CD4-positive, alpha-beta memory T cell (primary cell): ENCODE measurements around the gene B3GALT2. TPM values are rescaled to one million over a fixed set of nuclear protein-coding genes. Genes with fewer than 3 reads are reported as not detected.

Experiments used
- CTCF ChIA-PET: fragments of 350-600 bp; sonication (Branson Sonifier 250); formaldehyde crosslinking; loops from one replicate; lab custom pipeline; 2021; ENCODE audit warnings: inconsistent platforms; ENCODE audit not compliant: partially characterized antibody; lab: Charles Lee
- POLR2A ChIA-PET: fragments of 350-600 bp; sonication (Branson Sonifier 250); formaldehyde crosslinking; loops from one replicate; lab custom pipeline; 2021; ENCODE audit not compliant: partially characterized antibody; lab: Charles Lee
- DNase-seq, 5 donors: peaks; one replicate each; pipeline versions ENCODE4 v3.0.0 to v3.0.0-alpha.2; 2020 to 2022; ENCODE audit warnings: mixed read lengths in 1 of 5
- H3K27ac ChIP-seq: one replicate; pipeline ENCODE4 v1.7.0; 2013; ENCODE audit warnings: low read depth, low read length
- H3K27me3 ChIP-seq: 2 replicates; pipeline ENCODE4 v1.7.0; 2013; ENCODE audit warnings: mild to moderate bottlenecking, low read length, moderate library complexity; ENCODE audit not compliant: insufficient read depth
- H3K36me3 ChIP-seq: 2 replicates; pipeline ENCODE4 v1.7.0; 2013; ENCODE audit warnings: mild to moderate bottlenecking, low read length, moderate library complexity; ENCODE audit not compliant: insufficient read depth
- H3K4me1 ChIP-seq: 2 replicates; pipeline ENCODE4 v1.7.0; 2013; ENCODE audit warnings: mild to moderate bottlenecking, low read length, moderate library complexity; ENCODE audit not compliant: insufficient read depth
- H3K4me3 ChIP-seq, 2 donors: one replicate each; pipeline ENCODE4 v1.7.0; 2013; ENCODE audit warnings: low read length in 2 of 2, mild to moderate bottlenecking in 1 of 2
- H3K9me3 ChIP-seq, 2 donors: one replicate each; pipeline ENCODE4 v1.7.0; 2013; ENCODE audit warnings: low read length in 2 of 2, control low read depth in 1 of 2; ENCODE audit not compliant: control insufficient read depth in 1 of 2
- H3K27ac Mint-ChIP-seq, 7 donors: one replicate each; pipeline ENCODE4 v1.8.0; 2020 to 2021; ENCODE audit warnings: mixed read lengths in 7 of 7, mild to moderate bottlenecking in 6 of 7, inconsistent platforms in 3 of 7, moderate library complexity in 3 of 7
- H3K27me3 Mint-ChIP-seq, 2 donors: one replicate each; pipeline ENCODE4 v1.8.0; 2020 to 2021; ENCODE audit warnings: mixed read lengths in 2 of 2
- H3K36me3 Mint-ChIP-seq, 2 donors: one replicate each; pipeline ENCODE4 v1.8.0; 2020 to 2021; ENCODE audit warnings: mixed read lengths in 2 of 2, inconsistent platforms in 1 of 2, mild to moderate bottlenecking in 1 of 2
- H3K4me1 Mint-ChIP-seq, 4 donors: one replicate each; pipeline ENCODE4 v1.8.0; 2020 to 2021; ENCODE audit warnings: mixed read lengths in 4 of 4, mild to moderate bottlenecking in 1 of 4
- H3K4me3 Mint-ChIP-seq, 8 donors: one replicate each; pipeline ENCODE4 v1.8.0; 2020 to 2021; ENCODE audit warnings: mixed read lengths in 8 of 8, mild to moderate bottlenecking in 7 of 8, moderate library complexity in 6 of 8, inconsistent platforms in 3 of 8
- H3K9me3 Mint-ChIP-seq, 8 donors: one replicate each; pipeline ENCODE4 v1.8.0; 2020 to 2021; ENCODE audit warnings: mixed read lengths in 8 of 8, mild to moderate bottlenecking in 5 of 8, inconsistent platforms in 3 of 8, moderate library complexity in 1 of 8
- intact Hi-C: fragments of 100-400 bp; cut with micrococcal nuclease; formaldehyde crosslinking; loops from one replicate; pipeline ENCODE4 v1.15.1; 2023
- microRNA-seq: library from miRNA; unstranded; fragments of <30 nt; microRNA quantifications from one replicate; pipeline ENCODE4 v1.2.0, GENCODE V29; 2021; ENCODE audit warnings: borderline replicate concordance, borderline number of aligned reads, borderline microRNAs expressed, mixed read lengths
- polyA plus RNA-seq, 2 donors: library from polyadenylated mRNA; unstranded; fragments of 300-500 nt; fragmentation: Illumina TruSeq; gene quantifications; one replicate each; pipeline ENCODE4 v1.2.3, GENCODE V29; 2021
- total RNA-seq, 2 experiments: library from RNA; stranded (reverse); gene quantifications; one replicate each; pipeline ENCODE4 v1.2.3, GENCODE V29; 2021

Gene B3GALT2
- total and polyA plus RNA-seq, 4 experiments from 2014 or later, result 0.21 to 15.1 (median 10.0) TPM

GRCh38 chr1:193142409-193142808 is 44.0 kb downstream of the B3GALT2 start:
- intact Hi-C loops, result no loop called here
- H3K4me1 ChIP-seq, result peaks cover 9% of the 10 kb centered on the region
- CTCF ChIA-PET, result interaction anchor here (1.0 to 1.5 kb wide), 4 partner anchors 15 to 1155 kb away, joined by 3 to 4 read pairs (median 3); no protein-coding TSS in a partner anchor
- no peak for DNase-seq
- H3K36me3 ChIP-seq, result peaks cover 32% of the 10 kb centered on the region
- H3K4me3 ChIP-seq, result no peak overlapping the region
- H3K4me1 Mint-ChIP-seq, result peaks cover 13 to 43% (median 33%) of the 10 kb centered on the region in 4 donors
- no peaks in the 10 kb centered on the region for H3K27me3 Mint-ChIP-seq
- H3K9me3 Mint-ChIP-seq, result no peaks in the 10 kb centered on the region
- POLR2A ChIA-PET, result no interaction called here
- H3K27ac Mint-ChIP-seq, result peak overlapping the region in 3 of 7 donors; percentile 3 to 47 (median 19)
- no peaks in the 10 kb centered on the region for H3K9me3 ChIP-seq
- peaks cover 51 to 62% of the 10 kb centered on the region in 2 donors for H3K36me3 Mint-ChIP-seq
- H3K4me3 Mint-ChIP-seq, result no peak overlapping the region
- H3K27me3 ChIP-seq, result no peaks in the 10 kb centered on the region
- H3K27ac ChIP-seq, result no peak overlapping the region

- Histone ChIP-seq H3K27ac (no peak overlapping the region), H3K36me3 (peaks cover 33% of the 10 kb centered on the region), H3K27me3 (no peaks in the 10 kb centered on the region), H3K9me3 (no peaks in the 10 kb centered on the region), H3K4me3 (no peak overlapping the region), H3K4me1 (peaks cover 9% of the 10 kb centered on the region)
- Mint-ChIP-seq H3K4me1 (peaks cover 13 to 47% (median 34%) of the 10 kb centered on the region in 4 donors), H3K4me3 (peak overlapping the region in 2 of 8 donors; percentile 6 to 7), H3K9me3 (no peaks in the 10 kb centered on the region), H3K27me3 (no peaks in the 10 kb centered on the region), H3K36me3 (peaks cover 53 to 63% of the 10 kb centered on the region in 2 donors), H3K27ac (peak overlapping the region in 4 of 7 donors; percentile 3 to 77 (median 14))
- intact Hi-C loops, result loop anchor here (2.0 kb wide), 1 partner anchor 13 kb away; no protein-coding TSS in a partner anchor
- peak; percentile 17 to 67 (median 32) for DNase-seq
- ChIA-PET CTCF (interaction anchor here (1.0 to 1.3 kb wide), 2 partner anchors 18 to 182 kb away, joined by 3 to 4 read pairs; no protein-coding TSS in a partner anchor), POLR2A (no interaction called here)
Observed at GRCh38 chr1:193141804-193142203, 44.6 kb downstream of the B3GALT2 start.

GRCh38 chr1:193140254-193140653 is 46.2 kb downstream of the B3GALT2 start:
- H3K36me3 Mint-ChIP-seq, result peaks cover 57 to 66% of the 10 kb centered on the region in 2 donors

GRCh38 chr1:193131266-193131860 is 55.0 kb downstream of the B3GALT2 start:
- H3K9me3 Mint-ChIP-seq, result no peaks in the 10 kb centered on the region
- peaks cover 35% of the 10 kb centered on the region for H3K36me3 ChIP-seq
- H3K27me3 Mint-ChIP-seq, result no peaks in the 10 kb centered on the region
- H3K9me3 ChIP-seq, result no peaks in the 10 kb centered on the region
- peaks cover 29 to 46% (median 37%) of the 10 kb centered on the region in 4 donors for H3K4me1 Mint-ChIP-seq
- H3K4me3 Mint-ChIP-seq, result peak overlapping the region in 1 of 8 donors; percentile 17
- H3K27me3 ChIP-seq, result no peaks in the 10 kb centered on the region
- peaks cover 18% of the 10 kb centered on the region for H3K4me1 ChIP-seq
- no peak overlapping the region for H3K27ac ChIP-seq
- ChIA-PET POLR2A (no interaction called here), CTCF (no interaction called here)
- no peak overlapping the region for H3K4me3 ChIP-seq
- peak overlapping the region in 3 of 7 donors; percentile 3 to 76 (median 17) for H3K27ac Mint-ChIP-seq
- H3K36me3 Mint-ChIP-seq, result peaks cover 39 to 65% of the 10 kb centered on the region in 2 donors
- intact Hi-C loops, result no loop called here
- DNase-seq, result no peak

More at GRCh38 chr1:193140254-193140653, 46.2 kb downstream of the B3GALT2 start:
- Histone ChIP-seq H3K36me3 (peaks cover 35% of the 10 kb centered on the region), H3K9me3 (no peaks in the 10 kb centered on the region), H3K27me3 (no peaks in the 10 kb centered on the region), H3K4me3 (no peak overlapping the region), H3K4me1 (peaks cover 9% of the 10 kb centered on the region), H3K27ac (no peak overlapping the region)
- H3K9me3 Mint-ChIP-seq, result no peaks in the 10 kb centered on the region
- peak overlapping the region in 2 of 7 donors; percentile 27 to 48 for H3K27ac Mint-ChIP-seq
- intact Hi-C loops, result loop anchor here (2.0 kb wide), 1 partner anchor 15 kb away; no protein-coding TSS in a partner anchor
- H3K4me1 Mint-ChIP-seq, result peaks cover 16 to 49% (median 29%) of the 10 kb centered on the region in 4 donors
- ChIA-PET POLR2A (no interaction called here), CTCF (no interaction called here)
- no peak for DNase-seq
- no peaks in the 10 kb centered on the region for H3K27me3 Mint-ChIP-seq
- H3K4me3 Mint-ChIP-seq, result no peak overlapping the region

Small RNA genes within 50 kb of the gene (microRNA-seq; reads per million reads assigned to microRNA genes)
- not detected for gene MIR1278

Other genes starting within 250 kb of the B3GALT2 start
- 10 to 100 TPM; 31.2 to 34.6 TPM for gene UCHL5, start 127.3 kb downstream of the B3GALT2 start, total RNA-seq
- 10 to 100 TPM; 45.9 to 72.8 TPM for gene UCHL5, start 127.3 kb downstream of the B3GALT2 start, polyA plus RNA-seq
- 10 to 100 TPM; 75.2 to 78.7 TPM for gene RO60, start 127.0 kb downstream of the B3GALT2 start, total RNA-seq
- gene RO60, start 127.0 kb downstream of the B3GALT2 start, polyA plus RNA-seq, result 100 to 1,000 TPM in 1 of 2 donors, 10 to 100 TPM in 1; 99.6 to 133 TPM
- gene GLRX2, start 81.2 kb downstream of the B3GALT2 start, total RNA-seq, result 10 to 100 TPM; 15.0 to 17.0 TPM
- gene GLRX2, start 81.2 kb downstream of the B3GALT2 start, polyA plus RNA-seq, result 10 to 100 TPM; 15.2 to 16.3 TPM
- gene CDC73, start 64.6 kb downstream of the B3GALT2 start, total RNA-seq, result 10 to 100 TPM; 70.4 to 75.0 TPM
- gene CDC73, start 64.6 kb downstream of the B3GALT2 start, polyA plus RNA-seq, result 10 to 100 TPM; 70.5 to 72.2 TPM